Measurements from ENCODE around the gene LLGL1.
"Not testable (repeated sequence)": the region's sequence is repeated elsewhere in the genome, so short reads cannot be mapped to it uniquely, and the experiment has no call there.

Gene LLGL1

DNA sequence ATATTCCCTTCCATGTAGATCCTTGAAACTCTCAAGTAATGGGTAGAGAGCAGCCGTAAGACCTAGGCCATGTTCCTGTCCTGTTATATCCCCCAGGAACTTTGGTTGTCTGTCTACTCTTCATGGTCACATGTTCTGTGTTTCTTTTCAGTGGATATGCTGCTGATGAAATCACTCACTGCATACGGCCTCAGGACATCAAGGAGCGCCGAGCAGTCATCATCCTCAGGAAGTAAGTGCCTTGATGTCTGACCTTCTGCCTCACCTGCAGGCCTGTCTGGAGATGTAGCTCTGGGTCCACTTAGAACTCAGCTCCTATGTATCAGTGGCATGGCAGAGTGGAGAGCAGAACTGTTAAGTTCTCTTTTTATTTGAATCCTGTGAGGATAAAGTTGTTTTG lies 30.6 kb upstream of the LLGL1 start:
- no peak for DNase-seq

DNA sequence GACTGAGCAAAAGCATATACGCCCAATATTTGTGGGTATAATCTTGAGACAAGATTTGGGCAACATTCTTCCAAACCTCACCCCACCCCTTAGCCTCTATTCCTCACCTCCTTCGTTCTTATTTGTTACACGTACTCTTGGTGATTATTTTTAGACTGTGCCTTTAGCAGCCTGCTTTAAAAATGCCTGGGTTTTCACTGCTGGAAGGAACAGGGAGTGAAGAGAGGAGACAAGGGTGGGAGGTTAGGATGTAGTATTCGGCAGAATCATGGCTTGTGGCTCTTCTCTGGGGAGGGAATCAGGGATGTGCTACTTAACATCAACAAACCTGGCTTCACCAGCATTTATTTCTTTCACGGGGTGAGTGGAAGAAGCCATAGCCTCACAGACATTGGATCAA lies 30.2 kb upstream of the LLGL1 start:
- no peak for DNase-seq

DNA sequence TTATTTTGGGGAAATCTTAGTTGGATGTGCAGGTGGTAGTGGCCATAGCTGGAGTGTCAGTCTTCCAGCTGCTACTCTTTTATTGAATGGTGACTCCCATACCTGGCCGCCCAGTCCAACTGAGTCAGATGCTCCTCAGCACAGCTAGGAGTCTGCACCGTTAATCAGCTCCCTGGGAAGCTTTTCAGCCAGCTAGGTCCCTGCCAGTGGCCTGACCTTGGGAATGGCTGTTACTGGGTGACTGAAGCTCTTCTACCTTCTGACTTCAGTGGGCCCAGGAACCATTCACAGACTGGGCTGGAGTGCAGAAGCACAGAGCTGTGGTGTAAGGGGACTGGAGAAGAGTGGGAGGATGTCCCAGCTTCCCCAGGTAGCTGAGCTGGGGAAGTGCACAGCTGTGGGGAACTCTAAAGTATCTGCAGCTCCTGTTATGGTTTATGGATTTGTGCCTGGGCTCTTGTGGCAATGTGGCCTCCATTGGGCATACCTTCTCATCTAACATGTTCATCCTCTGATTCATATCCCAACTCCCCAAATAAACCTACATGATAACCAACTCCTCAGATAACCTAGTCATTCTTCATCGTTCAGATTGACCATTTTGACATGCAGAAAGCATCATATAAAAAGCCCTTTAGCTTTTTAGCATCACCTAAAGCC lies 27.8 kb upstream of the LLGL1 start:
- DNase-seq = no peak

DNA sequence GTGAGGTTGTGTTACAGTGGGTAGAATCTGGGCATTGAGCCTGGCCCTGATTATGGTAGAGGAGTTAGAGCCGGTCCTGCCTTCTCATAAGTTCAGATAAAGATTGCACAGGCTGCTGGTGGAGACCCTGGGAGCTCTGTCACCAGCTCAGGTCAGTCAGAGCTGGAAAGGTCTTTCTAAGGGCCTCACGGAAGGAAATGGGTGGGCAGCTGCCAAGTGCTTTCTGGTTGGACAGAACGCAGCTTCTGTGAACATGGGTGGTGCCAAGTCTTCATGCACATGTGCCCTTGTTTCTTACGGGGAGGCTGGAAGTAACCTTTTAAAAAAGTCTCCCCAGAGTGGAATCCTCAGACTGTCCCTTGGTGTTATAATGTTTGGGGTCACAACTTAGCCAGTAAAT lies 26.9 kb upstream of the LLGL1 start:
- DNase-seq = no peak

DNA sequence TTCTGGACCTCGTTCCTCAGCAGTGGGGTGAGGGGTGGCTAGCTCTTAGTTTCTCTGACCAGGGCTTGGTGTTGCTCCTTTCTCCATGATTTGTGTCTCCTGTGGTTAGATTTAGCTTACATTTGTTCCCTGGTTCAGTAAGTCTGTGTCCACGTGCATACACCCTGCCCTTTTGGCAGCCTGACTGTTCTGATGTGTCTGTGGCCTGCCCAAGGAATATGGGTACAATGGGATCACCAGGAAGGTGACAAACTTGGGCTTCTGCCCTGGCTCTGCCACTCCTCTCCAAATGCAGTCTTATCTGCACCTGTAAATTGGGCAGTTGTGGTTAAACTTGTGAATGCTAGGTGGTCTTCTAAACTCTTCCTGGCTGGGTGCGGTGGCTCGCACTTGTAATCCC lies 24.3 kb upstream of the LLGL1 start:
- DNase-seq = no peak

DNA sequence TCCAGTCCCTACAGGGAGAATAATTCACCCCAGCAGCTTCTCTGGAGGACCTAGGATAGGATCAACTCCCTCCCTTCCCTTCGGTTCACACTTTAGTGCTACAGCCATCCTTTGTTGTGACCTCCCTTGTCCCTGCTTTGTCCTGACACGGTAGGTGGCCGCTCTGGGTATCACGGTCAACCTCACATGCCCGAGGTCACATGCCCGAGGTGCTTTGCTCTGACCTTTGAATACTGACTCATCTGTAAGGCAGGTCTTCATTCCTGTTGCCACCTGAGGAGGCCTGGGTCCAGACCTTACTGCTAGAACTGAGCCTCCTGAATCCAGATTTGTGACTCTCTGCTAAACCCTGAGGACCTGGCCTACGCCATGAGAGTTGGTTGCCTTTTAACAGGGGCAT lies 22.1 kb upstream of the LLGL1 start:
- no peak for DNase-seq

DNA sequence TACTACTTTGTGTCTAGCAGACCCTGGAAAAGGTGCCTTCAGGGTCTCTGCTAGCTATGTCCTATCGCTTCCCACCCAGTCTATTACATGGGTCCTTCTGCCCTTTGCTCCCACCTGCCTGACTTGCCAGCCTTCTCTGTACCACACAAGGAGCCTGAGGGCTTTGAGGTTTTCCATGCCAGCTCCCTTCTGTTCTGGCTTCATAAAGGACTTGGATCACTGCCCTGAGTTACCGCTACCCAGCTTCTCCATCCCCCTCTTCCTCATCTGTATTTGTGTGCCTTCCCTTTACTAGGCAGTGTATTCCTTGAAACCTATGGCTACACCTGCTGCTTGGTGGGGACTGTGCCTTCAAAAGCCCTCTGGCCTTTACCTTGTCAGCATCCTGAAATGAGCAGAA lies 19.6 kb upstream of the LLGL1 start:
- DNase-seq = no peak

DNA sequence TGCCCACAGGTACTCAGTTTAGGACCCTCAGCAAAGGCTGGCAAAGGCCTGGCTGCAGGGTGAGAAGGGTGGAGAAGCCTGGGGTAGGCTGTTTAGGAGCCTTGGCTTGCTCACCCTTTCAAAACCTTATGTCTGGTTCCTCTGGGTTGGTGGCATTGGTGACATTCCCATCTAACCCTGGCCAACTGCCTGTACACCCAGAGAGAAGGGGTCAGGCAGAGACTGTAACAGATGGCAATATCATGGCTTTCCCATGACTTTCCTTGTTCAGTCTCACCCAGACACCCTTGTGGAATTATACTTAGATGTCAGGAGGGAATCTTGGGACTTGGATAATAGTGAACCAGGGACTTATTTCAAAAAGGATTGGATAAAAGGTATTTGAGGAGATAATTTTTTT lies 18.5 kb upstream of the LLGL1 start:
- no peak for DNase-seq

DNA sequence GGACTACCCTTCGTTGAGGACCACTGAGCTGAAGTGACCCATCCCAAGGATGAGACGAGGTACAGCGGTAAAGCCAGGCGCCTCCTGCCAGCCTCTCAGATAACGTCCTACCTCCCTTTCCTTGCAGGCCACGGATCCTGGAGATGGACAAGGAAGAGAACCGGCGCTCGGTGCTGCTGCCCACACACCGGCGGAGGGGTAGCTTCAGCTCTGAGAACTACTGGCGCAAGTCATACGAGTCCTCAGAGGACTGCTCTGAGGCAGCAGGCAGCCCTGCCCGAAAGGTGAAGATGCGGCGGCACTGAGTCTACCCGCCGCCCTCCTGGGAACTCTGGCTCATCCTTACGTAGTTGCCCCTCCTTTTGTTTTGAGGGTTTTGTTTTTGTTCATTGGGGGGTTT lies 17.3 kb upstream of the LLGL1 start:
- DNase-seq = no peak

DNA sequence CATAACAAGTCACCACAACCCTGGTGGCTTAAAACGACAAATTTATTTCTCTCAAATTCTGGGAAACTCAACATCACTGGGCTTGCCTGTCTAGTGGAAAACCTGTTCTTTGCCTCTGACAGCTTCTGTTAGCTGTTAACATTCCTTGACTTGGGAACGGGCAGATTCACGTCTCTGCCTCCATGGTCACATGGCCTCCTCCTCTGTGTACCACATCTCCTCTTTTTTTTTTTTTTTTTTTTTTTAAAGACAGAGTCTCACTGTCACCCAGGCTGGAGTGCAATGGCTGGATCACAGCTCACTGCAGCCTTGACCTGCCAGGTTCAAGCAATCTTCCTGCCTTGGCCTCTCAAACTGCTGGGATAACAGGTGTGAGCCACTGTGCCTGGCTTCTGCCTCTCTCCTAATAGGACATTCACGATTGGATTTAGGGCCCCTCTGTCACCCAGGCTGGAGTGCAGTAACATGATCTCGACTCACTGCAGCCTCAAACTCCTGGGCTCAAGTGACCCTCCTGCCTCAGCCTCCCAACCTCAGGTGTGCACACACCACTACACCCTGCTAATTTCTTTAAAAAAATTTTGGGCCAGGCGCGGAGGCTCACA lies 11.7 kb upstream of the LLGL1 start:
- no peak for DNase-seq

DNA sequence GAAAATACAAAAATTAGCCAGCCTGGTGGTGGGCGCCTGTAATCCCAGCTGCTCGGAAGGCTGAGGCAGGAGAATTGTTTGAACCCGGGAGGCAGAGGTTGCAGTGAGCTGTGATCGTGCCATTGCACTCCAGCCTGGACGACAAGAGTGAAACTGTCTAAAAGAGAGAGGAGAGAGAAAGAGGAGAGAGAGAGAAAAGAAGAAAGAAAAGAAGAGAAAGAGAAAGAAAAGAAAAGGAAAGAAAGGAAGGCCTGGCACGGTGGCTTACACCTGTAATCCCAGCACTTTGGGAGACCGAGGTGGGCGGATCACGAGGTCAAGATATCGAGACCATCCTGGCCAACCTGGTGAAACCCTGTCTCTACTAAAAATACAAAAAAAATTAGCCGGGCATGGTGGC lies 8.5 kb upstream of the LLGL1 start:
- not testable (repeated sequence) for DNase-seq

DNA sequence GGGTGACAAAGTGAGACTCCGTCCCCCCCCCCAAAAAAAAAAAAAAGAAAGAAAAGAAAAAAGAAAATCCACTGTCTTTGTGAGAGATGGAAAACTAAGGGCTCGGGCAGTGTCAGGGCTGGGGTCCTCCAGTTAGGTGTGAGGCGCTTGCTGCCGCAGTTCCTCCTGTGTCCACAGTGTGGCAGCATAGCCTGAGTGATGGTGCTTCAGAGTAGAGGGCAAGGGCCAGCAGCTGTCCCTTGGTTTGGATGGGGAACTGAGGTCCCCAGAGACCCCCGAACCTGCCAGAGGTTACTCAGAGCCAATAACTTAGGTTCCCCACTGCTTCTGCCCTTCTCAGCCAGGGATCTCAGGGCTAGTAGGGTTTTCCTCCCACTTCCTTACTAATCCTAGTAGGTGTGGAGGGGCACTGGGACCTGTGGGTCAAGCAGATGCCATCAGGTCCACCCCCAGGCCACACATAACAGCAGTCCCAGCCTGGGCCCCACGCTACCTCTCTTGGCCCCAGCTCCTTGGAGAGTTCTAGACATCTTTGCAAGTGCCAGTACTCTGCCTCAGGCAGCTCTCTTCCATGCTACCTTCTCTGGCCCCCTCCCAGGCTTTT lies 7.9 kb upstream of the LLGL1 start:
- DNase-seq = peak; percentile 88

DNA sequence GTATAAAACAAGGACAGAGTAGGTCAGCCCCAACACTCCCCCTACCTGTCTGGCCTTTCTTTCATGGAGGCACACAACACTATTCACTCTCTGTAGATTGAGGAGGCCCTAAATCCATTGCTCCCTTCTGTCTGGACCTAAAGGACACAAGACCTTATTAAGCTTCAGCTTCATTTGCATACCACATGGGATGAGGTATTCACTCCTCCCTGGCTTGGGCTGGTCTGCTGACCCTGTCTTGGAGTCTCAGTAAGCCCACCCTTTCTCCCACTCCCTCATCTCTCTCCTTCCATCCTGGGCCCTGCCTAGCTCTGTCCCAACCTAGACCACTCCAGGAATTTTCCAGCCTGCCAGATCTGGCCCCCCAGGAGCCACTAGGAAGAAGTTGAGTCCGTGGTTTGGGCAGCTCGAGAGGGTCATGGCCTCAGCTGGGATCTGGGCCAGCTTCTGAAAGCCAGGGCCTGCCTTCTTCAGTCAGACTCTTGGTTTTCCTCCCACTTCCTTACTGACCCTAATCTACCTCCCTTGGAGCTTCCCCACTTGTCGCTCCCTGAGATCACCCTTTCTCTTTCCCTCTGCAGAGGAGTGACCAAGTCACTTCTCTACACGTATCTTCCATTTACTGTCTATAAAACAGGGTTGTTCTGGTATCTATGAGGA lies 6.5 kb upstream of the LLGL1 start:
- DNase-seq = no peak

DNA sequence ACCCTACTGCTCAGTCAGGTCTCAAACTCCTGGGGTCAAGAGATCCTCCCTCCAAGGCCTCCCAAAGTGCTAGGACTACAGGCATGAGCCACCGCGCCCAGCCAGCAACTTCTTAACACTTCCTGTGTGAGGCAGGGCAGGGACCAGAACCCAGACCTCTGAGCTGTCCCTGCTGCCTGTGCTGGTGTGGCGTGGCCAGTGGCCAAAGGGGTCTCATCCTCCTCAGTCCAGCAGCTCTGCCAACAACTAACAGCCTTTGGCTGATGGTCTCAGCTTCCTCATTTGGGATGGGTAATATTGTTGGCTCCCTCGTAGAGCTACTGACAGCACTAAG lies 1.4 kb upstream of the LLGL1 start:
- no peak for DNase-seq

DNA sequence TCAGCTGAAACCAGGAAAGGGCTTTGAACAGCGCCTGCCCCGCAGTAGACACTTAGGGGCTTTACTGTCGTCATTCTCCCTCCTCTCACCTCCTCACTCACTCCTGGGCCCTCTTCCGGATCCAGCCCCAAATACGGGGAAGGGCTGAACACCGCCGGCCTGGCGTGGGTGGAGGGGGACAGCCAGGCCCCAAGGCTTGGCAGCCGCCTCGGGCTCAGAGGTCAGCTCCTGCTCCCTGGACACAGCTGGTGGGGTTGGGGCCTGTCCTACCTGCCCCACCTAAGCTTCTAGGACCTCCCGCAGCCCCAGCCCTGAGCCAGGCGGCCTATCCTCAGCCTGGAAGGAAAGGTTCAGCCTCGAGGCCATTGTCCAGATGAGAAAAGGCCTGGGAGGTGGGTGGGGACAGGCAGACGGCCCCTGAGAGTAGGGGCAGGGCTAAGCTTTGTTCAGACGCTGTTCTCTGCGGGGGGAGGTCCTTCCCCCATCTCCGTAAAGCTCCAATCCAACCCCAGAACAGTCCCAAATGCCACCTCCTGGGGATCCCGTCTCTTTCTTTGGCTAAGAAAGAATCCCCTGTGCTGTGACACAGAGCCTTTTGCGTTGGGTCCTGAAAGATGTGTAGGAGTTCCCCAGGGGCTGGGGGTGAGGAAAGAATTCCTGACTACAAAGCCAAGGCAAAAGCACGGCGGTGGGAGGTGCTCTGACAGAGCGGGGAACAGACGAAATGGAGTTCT lies 881 bp upstream of the LLGL1 start:
- no peak for DNase-seq

DNA sequence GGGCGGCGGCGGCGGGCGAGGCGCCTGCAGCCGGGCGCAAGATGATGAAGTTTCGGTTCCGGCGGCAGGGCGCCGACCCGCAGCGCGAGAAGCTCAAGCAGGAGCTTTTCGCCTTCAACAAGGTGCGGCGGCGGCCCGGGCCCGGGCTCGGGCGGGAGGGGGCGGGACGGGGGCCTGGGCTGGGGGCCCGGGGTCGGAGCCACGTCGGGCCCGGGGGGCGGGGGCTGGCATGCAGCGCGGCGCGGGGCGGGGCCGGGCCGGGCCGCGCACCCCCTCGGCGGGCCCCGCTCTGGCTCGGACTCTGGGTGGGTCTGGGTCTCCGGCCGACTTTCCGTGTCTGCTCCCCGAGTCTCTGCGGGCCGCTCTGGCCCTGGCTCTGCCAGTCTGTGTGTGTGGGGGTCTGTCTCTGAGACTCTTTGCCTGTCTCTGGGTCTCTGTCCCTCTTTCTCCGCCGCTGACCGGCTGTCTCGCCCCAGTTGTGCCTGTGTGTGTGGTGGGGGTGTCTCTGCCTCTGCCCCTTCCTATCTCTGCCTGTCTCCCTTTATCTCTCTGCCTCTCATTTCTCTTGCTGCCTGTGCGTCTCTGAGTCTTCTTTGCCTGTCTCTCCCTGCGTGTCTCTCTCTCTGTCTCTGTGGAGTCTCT lies 328 bp downstream of the LLGL1 start:
- DNase-seq = peak; percentile 66

DNA sequence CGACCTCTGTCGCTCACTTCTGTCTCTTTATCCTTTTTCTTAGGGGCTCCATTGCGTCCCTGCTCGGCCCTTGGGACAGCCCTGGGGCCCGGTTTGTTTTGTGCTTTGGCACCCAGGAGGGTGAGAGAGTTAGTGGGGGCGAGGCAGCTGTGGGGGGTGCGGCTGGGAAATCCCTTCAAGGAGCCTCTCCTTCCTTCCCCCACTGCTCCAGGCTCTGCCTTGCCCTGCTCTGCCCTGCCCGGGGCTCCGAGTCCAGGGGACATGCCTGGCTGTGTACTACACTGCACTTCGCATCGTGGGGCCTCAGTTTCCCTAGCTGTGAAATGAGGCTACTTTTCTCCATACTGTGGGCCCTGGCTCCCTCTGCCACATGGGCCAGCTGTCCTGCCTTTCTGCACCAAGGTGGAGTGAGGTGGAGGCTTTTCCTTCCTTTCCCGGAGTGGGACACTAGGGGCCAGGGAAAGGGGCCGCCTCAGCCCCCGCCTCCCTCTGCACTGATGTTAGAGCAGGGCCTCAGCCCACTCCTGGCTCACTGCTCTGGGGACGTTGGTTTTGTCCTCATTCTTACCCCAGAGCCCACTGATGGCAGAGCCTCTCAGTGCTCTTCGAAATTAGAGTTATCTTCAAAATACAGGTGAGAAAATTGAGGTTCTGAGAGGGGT lies 980 bp downstream of the LLGL1 start:
- no peak for DNase-seq

DNA sequence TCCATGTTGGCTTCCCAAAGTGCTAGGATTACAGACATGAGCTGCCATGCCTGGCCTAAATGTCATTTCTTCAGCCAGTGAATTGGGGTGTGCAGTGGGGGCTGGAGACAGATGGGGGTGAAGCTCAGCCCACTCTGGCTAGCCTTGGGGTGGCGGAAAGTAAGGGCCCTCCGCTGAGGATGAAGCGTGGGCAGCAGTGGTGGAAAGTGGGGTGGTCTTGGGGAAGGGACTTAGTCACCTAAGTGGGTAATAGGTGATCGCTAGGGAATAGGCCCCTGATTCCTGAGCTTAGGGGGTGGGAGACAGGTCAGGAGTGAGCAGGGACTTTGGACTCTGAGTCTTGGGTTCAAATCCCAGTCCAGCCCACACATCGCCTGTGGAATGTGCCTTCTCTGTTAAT lies 2.2 kb downstream of the LLGL1 start:
- no peak for DNase-seq

DNA sequence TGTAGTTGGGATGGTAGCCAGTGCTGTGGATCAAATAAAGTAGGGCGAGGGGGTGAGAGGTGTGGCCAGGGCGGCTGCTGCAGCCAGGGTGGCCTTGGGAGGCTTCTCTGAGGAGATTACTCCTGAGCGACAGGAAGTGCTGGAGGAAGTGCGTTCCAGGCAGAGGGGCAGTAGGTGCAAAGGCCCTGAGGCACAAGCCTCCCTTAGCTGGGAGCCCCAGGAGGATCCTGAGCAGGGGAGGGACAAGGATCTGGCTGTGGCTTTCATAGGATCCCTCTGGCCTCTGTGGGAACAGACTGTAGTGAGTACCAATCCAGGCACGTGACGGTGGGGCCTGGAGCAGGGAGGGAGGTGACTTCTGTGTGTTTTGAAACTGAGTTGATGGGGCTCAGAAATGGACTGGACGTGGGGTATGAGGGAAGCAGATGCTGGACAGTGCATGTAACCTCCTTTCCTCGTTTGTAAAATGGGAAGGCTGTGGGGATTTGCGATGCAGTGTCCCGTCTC lies 2.8 kb downstream of the LLGL1 start:
- no peak for DNase-seq

DNA sequence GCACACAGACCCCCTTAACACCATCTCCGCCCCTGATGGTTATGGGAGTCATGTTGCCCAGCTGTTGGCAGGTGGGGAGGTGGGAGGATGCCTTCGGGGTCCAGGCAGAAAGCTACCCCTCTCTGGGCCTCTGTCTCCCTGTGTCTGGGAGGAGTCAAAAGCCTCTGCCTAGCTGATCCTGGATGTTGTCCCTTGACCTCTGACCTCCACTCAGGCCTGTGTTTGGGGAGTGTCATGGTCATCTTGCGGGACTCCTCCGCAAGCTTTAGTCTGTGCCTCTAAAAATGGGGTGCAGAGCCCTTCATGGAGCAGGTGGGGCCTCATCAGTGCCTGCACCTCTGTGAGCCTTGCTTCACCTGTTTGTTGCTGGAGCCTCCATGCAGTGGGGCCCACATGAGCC lies 3.8 kb downstream of the LLGL1 start:
- no peak for DNase-seq

DNA sequence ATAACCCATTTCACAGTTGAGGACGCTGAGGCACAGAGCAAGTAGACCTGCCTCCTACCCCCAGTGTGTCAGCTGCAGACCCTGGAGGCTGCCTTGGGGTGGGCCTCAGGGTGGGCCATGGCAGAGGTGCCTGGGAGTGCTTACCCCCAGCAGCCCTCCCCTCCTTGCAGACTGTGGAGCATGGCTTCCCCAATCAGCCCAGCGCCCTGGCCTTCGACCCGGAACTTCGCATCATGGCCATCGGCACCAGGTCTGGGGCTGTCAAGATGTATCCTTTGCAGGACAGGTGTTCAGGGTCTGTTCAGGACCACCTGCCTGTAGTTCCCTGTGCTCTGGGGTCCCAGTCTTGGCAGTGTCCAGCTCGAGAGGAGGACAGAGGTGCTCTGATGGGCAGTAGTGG lies 4.3 kb downstream of the LLGL1 start:
- DNase-seq = no peak

Data from activated CD8-positive, alpha-beta memory T cell treated with anti-CD3 and anti-CD28 coated beads, Interleukin-2, amount 50 U/mL, for 48 hours (primary cell).